Measurements from ENCODE around the gene FAM240B.

- no peak for TF ChIP-seq RFX5 (IDR thresholded peaks at IDR 0.05; ENCODE audit: low read depth, low read length)
- TF ChIP-seq CTCF (conservative IDR thresholded peaks at IDR 0.05; ENCODE audit: low read depth, low read length), result no peak
- no peak for TF ChIP-seq POLR2A (IDR thresholded peaks at IDR 0.05; ENCODE audit: low read depth, low read length)
- TF ChIP-seq RCOR1 (IDR thresholded peaks at IDR 0.05; ENCODE audit: insufficient replicate concordance, low read length), result no peak
Measured at GRCh38 chr9:38708759-38709158, 11.2 kb downstream of the FAM240B start.
